Stomach (tissue), 9 donors: Measurements from ENCODE around the gene APOO. TPM values are rescaled to one million over a fixed set of nuclear protein-coding genes. Genes with fewer than 3 reads are reported as not detected.

Experiments
- DNase-seq, 2 donors: peaks; one replicate each; pipeline versions ENCODE4 v3.0.0 to v3.0.0-alpha.2; 2013 to 2019
- H3K27ac ChIP-seq, 5 donors: fragments of 200-600 bp in 4 of 5; sonication (generic) in 4 of 5; one replicate each; pipeline ENCODE4 v1.5.1; 2013 to 2019; ENCODE audit warnings: mild to moderate bottlenecking in 1 of 5, moderate library complexity in 1 of 5
- H3K27me3 ChIP-seq, 3 donors: fragments of 200-600 bp; sonication (generic); one replicate each; pipeline ENCODE4 v1.5.1; 2017 to 2019; ENCODE audit warnings: mixed run types in 1 of 3
- H3K36me3 ChIP-seq, 4 donors: fragments of 200-600 bp; sonication (generic); 1 replicate in 3 of 4; 2 replicates in 1 of 4; pipeline ENCODE4 v1.5.1; 2016 to 2019
- H3K4me1 ChIP-seq, 4 donors: fragments of 200-600 bp; sonication (generic); one replicate each; pipeline ENCODE4 v1.5.1; 2016 to 2019
- H3K4me3 ChIP-seq, 4 donors: fragments of 200-600 bp; sonication (generic) in 3 of 4; one replicate each; pipeline ENCODE4 v1.5.1; 2016 to 2019; ENCODE audit warnings: mild to moderate bottlenecking in 1 of 4
- H3K9me3 ChIP-seq, 4 donors: fragments of 200-600 bp; sonication (generic); one replicate each; pipeline ENCODE4 v1.5.1; 2016 to 2019
- EP300 ChIP-seq: sonication (generic); formaldehyde crosslinking; IDR thresholded peaks from one replicate; pipeline ENCODE4 v1.6.1; 2017; ENCODE audit warnings: antibody characterized with exemption
- POLR2A ChIP-seq, 4 donors: fragments of 450-650 bp; IDR thresholded peaks; one replicate each; pipeline ENCODE4 v1.6.1; 2016; ENCODE audit warnings: antibody characterized with exemption in 4 of 4, control low read depth in 2 of 4, mild to moderate bottlenecking in 1 of 4, moderate library complexity in 1 of 4
- POLR2AphosphoS5 ChIP-seq, 3 donors: sonication (generic); formaldehyde crosslinking; IDR thresholded peaks; one replicate each; pipeline ENCODE4 v1.6.1; 2016; ENCODE audit warnings: antibody characterized with exemption in 3 of 3
- WGBS, 5 donors: extraction: QIAGEN DNeasy Blood & Tissue Kit in 3 of 5; methylation state at CpG; one replicate each; pipeline versions ENCODE4 v1.1.5 to v1.1.7; 2013 to 2018; 5-methylcytosine and 5-hydroxymethylcytosine counted together
- intact Hi-C: fragments of 100-400 bp; cut with DNase I; formaldehyde crosslinking; loops from one replicate; pipeline ENCODE4 v1.15.1; 2023; ENCODE audit warnings: low total_unique reads
- polyA plus RNA-seq, 3 donors: library from polyadenylated mRNA; stranded (reverse); fragments of 200-250 nt; gene quantifications; one replicate each; pipeline ENCODE4 v1.2.3, GENCODE V29; 2013
- total RNA-seq, 5 donors: library from RNA; depleted of rRNA; stranded (reverse); fragments of >200 nt; gene quantifications; one replicate each; pipeline versions ENCODE4 v1.1.0 to v1.2.3, GENCODE V29; 2014 to 2016
- TF ChIP-seq, protein P1 (sequence below), 7 experiments: fragments of 450-650 bp in 4 of 7; fragments of 200-600 bp in 3 of 7; sonication (generic) in 3 of 7; IDR thresholded peaks; one replicate each; pipeline ENCODE4 v1.5.1; 2016 to 2019; ENCODE audit warnings: antibody characterized with exemption in 7 of 7, control low read depth in 2 of 7, mild to moderate bottlenecking in 1 of 7
- donor health status: healthy with polysubstance abuse.
- donor health status: Bipolar disorder and iron deficiency.
- donor health status: healthy.

The APOO gene
- total and polyA plus RNA-seq, 8 donors = 2.0 to 29.4 (median 15.7) TPM

GRCh38 chrX:23857935-23858334 lies 49.8 kb downstream of the APOO start:
- intact Hi-C loops = no loop called here
- Histone ChIP-seq H3K9me3 (no peaks in the 10 kb centered on the region), H3K36me3 (peaks cover 0 to 6% (median 2%) of the 10 kb centered on the region in 4 donors), H3K27me3 (no peaks in the 10 kb centered on the region), H3K4me3 (no peak overlapping the region), H3K4me1 (no peaks in the 10 kb centered on the region), H3K27ac (no peak overlapping the region)
- DNase-seq = no peak
- TF ChIP-seq EP300 (no peak), POLR2AphosphoS5 (IDR thresholded peaks at IDR 0.05) (no peak), POLR2A (IDR thresholded peaks at IDR 0.05) (no peak)
- TF ChIP-seq, protein P1, sequence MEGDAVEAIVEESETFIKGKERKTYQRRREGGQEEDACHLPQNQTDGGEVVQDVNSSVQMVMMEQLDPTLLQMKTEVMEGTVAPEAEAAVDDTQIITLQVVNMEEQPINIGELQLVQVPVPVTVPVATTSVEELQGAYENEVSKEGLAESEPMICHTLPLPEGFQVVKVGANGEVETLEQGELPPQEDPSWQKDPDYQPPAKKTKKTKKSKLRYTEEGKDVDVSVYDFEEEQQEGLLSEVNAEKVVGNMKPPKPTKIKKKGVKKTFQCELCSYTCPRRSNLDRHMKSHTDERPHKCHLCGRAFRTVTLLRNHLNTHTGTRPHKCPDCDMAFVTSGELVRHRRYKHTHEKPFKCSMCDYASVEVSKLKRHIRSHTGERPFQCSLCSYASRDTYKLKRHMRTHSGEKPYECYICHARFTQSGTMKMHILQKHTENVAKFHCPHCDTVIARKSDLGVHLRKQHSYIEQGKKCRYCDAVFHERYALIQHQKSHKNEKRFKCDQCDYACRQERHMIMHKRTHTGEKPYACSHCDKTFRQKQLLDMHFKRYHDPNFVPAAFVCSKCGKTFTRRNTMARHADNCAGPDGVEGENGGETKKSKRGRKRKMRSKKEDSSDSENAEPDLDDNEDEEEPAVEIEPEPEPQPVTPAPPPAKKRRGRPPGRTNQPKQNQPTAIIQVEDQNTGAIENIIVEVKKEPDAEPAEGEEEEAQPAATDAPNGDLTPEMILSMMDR (IDR thresholded peaks at IDR 0.05) = no peak
- 83 to 97% (median 85%) methylated on average over 4 to 5 of the region's 5 CpGs for WGBS, 5 donors

DNA sequence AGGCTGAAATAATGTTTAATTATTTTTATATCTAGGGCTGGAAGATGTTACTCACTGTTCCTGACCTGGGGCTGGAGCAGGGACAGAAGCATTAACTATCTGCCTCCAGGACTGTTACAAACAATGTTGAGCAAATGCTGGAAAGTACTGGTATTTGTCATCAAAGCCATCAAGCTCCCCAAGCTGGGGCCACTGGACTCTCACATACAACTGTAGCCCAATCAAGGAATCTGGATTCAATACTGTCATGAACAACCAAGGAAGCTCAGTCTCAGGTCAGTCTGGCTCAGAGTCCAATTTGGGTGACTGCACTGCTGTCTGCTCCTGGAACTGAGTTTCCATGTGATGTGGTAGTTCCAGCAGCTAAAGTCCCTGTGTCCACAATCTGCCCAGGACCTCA lies 50.4 kb downstream of the APOO start:
- no peak for DNase-seq

GRCh38 chrX:23855569-23855968 lies 52.2 kb downstream of the APOO start:
- intact Hi-C loops = no loop called here
- no peak for TF ChIP-seq EP300
- no peak for TF ChIP-seq POLR2A (IDR thresholded peaks at IDR 0.05)
- TF ChIP-seq, protein P1 (IDR thresholded peaks at IDR 0.05) = no peak
- TF ChIP-seq POLR2AphosphoS5 (IDR thresholded peaks at IDR 0.05) = no peak
- Histone ChIP-seq H3K4me1 (no peaks in the 10 kb centered on the region), H3K4me3 (no peak overlapping the region), H3K27me3 (no peaks in the 10 kb centered on the region), H3K9me3 (no peaks in the 10 kb centered on the region), H3K27ac (no peak overlapping the region), H3K36me3 (peaks cover 0 to 6% (median 2%) of the 10 kb centered on the region in 4 donors)
- WGBS, 5 donors = 76 to 83% (median 79%) methylated on average over 4 of the region's 4 CpGs
- no peak for DNase-seq

More for the DNA sequence above, 50.4 kb downstream of the APOO start:
- no peaks in the 10 kb centered on the region for H3K4me1 ChIP-seq
- H3K4me3 ChIP-seq = no peak overlapping the region
- H3K9me3 ChIP-seq = no peaks in the 10 kb centered on the region
- intact Hi-C loops = no loop called here
- peaks cover 0 to 6% (median 2%) of the 10 kb centered on the region in 4 donors for H3K36me3 ChIP-seq
- H3K27ac ChIP-seq = no peak overlapping the region
- no peaks in the 10 kb centered on the region for H3K27me3 ChIP-seq
- TF ChIP-seq POLR2AphosphoS5 (IDR thresholded peaks at IDR 0.05) (no peak), EP300 (no peak), POLR2A (IDR thresholded peaks at IDR 0.05) (no peak)
- TF ChIP-seq, protein P1 (IDR thresholded peaks at IDR 0.05) = no peak

- intact Hi-C loops = no loop called here
- Histone ChIP-seq H3K4me1 (no peaks in the 10 kb centered on the region), H3K9me3 (no peaks in the 10 kb centered on the region), H3K27ac (no peak overlapping the region), H3K4me3 (no peak overlapping the region), H3K27me3 (no peaks in the 10 kb centered on the region), H3K36me3 (peaks cover 0 to 6% (median 2%) of the 10 kb centered on the region in 4 donors)
- DNase-seq = no peak
- 73 to 98% (median 93%) methylated on average over 3 of the region's 3 CpGs for WGBS, 5 donors
- TF ChIP-seq POLR2A (IDR thresholded peaks at IDR 0.05) (no peak), POLR2AphosphoS5 (IDR thresholded peaks at IDR 0.05) (no peak), EP300 (no peak)
- TF ChIP-seq, protein P1 (IDR thresholded peaks at IDR 0.05) = no peak
These were observed 52.8 kb downstream of the APOO start for GRCh38 chrX:23854945-23855344.
